ENCODE measurements around the gene IFITM5.
"Not testable (repeated sequence)": the region's sequence is repeated elsewhere in the genome, so short reads cannot be mapped to it uniquely, and the experiment has no call there.

Gene IFITM5

DNA sequence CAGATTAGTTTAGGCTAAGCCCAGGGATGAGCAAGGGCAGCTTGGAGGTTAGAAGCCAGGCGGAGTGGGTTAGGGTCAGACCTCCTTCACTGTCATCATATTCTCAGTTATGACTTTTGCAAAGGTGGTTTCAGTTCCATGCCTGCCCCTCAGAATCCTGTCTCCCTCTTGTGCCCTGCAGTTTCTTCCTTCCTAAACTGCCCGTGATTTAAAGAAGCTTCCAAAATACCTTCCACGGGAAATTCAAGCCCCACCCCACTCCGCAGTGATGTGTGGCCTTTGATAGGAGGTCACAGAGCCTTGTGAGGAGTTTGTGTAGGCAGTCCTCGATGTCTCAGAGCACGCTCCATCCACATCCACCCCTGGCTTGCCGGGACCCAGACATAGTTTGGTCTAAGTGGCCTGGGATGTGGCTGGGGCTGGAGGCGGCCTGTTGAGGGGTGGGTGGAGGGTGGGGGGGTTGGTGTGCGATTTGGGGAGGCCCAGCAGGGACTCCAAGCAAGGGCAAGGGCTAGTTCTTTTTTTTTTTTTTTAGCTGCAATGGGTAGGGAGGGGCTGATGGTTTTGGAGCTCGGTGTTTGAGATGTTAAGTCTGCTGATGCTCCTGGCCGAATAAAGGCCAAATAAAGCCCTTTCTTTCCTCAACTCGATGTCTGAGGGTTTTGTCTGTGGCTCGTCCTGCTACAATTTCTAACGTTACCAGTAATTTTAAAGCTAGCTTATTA, 12.9 kb upstream of the IFITM5 start:
- DNase-seq (ENCODE audit: low spot score) = no peak

DNA sequence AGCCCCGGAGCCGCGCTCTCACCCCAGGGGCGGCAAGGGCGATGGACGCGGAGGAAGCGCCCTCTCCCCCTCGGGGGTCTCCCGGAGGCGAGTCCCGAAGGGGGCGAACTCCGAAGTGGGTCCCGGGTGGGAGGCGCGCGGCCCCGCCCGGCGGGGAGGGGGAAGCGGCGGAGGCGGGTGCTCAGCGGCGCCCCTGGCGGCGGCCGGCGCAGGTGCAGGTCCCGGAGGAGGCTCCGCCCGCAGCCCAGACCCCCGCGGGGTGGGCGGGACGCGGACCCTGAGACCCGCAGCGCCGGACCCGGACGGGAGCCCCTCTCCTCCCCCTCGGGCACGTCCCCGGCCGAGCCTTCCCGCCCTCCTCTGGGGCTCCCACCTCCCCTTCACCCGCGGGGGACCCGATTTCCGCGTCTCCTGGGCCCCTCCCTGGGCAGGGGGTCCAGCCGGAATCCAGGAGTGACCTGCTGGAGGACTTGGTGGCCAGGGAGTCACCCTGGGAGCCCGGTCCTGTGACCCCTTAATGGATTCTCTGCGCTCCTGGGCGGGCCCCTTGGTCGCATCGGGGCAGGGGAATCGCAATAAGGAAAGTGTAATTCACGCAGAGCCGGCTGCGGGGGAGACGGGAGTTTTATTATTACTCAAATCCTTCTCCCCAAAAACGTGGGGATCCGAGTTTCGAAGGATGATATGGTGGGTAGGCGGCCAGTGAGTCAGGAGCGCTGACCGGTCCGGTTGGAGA, 11.9 kb upstream of the IFITM5 start:
- DNase-seq (ENCODE audit: low spot score) = not testable (repeated sequence)

DNA sequence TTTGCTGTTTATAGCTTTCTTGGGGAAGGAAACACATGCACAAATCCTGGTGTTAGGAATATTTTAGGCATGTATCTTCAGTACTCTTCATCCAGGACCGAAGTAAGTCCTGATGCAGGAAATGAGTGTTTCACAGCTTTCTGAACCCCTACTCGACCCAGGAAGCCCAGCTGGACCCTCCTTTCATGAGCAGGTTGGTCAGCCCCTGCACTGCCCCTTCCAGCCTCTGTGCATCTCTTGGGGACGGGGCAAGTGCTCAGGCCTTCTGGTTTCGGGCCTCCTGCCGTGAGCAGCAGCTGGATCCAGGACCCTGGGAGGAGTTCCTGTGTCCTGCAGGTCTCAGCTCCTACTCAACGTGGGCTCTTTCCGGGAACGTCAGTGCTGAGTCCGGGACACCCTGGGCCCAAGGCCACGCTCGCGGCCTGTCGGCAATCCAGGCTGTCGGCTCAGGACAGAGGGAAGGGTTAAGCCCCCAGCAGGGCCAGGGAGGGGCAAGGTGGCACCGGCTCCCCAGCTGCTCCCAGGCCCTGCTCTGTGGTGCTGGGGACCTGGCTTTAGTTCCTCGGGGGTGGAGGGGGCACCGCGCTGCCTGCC, 10.8 kb upstream of the IFITM5 start:
- DNase-seq (ENCODE audit: low spot score) = not testable (repeated sequence)

DNA sequence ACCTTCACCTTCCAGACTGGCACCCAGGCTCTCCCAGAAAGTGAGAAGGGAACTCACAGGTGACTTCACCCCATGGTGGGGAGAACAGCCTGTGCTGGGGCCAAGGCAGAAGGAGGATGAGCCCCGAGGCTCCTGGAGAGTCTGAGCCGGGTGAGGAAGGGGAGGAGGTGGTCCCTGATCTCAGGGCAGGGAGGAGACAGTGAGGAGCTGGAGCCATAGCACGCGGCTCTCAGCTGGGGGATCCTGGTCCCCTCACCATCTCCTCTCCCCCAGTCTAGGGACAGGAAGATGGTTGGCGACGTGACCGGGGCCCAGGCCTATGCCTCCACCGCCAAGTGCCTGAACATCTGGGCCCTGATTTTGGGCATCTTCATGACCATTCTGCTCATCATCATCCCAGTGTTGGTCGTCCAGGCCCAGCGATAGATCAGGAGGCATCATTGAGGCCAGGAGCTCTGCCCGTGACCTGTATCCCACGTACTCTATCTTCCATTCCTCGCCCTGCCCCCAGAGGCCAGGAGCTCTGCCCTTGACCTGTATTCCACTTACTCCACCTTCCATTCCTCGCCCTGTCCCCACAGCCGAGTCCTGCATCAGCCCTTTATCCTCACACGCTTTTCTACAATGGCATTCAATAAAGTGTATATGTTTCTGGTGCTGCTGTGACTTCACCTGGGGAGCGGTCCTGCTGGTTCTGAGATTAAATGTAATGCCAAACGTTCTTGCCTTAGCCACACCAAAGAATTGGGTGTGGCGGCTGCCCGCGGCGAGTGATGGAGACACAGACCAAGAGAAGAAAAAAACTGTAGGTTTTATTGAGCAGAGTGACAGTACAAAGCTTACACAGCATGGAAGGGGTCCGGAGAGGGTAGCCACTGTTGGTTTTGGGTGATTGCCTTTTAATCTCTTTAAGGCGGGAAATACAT, 9.7 kb upstream of the IFITM5 start:
- not testable (repeated sequence) for DNase-seq (ENCODE audit: low spot score)

DNA sequence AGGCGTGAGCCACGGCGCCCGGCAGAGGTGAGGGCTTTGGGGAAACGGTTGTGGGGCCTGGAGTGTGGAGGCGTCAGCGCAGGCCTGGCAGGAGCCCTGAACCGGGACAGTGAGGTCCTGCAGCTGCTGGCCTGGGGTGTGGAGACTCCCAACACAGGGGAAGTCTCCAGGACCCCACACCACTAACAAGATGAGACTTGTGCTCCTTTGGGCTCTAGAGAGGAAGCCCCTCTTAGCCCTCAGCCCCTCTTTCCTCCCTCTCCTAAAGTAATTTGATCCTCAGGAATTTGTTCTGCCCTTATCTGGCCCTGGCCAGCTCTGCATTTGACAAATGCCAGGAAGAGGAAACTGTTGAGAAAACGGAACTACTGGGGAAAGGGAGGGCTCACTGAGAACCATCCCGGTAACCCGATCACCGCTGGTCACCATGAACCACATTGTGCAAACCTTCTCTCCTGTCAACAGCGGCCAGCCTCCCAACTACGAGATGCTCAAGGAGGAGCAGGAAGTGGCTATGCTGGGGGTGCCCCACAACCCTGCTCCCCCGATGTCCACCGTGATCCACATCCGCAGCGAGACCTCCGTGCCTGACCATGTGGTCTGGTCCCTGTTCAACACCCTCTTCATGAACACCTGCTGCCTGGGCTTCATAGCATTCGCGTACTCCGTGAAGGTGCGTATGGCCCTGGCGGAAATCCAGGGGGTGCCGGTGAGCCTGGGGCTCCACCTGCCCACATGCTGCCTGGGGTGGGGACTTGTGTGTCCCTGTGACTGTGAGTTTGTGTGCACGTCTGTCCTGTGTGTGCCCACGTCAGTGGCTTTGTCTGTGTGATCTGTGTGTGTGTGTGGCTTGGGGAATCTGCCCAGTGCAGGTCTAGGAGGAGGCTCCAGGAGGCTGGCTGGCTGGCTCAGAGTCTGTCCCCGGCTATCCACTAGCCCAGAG, 8.7 kb upstream of the IFITM5 start, which contains the start of gene IFITM2:
TSS of gene IFITM2 (plus strand) at position 51 of the 943 bp plus-strand sequence. CDS start at position 428, 377 bp downstream.
- DNase-seq (ENCODE audit: low spot score) = peak; percentile 59

DNA sequence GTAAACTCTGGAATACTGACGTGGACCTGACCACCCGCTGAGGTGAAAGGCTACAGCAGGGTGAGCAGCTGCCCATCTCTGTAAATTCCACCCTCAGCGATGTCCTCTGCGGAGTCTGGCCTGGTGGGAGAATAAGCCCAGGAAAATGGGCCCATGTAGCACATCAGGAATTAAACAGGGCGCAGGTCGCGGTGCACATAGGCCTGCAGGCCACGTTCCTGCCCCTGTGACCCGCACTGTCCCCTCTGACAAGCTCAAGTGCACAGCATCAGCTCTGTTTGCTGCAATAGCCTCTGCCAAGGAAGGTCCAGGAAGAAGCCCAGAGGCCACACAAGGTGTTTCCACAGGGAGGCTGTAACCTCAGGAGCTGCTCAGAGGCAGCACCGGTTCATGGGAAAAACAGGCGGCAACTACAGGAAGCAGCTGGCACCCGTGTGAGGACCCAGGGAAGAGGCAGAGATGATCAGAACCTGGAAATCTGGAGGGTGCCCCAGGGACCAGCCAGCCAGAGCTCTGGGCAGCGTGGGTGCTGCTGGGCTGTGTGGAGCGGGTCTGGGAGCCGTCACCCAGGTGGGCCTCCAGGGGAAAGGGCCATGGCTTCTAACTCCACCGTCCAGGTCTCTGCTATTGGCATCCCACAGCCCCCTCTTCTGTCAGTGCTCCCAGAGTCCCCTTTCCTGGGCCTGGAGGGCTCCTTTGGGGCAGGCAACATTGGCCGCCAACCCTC, 7.5 kb upstream of the IFITM5 start:
- no peak for DNase-seq (ENCODE audit: low spot score)

DNA sequence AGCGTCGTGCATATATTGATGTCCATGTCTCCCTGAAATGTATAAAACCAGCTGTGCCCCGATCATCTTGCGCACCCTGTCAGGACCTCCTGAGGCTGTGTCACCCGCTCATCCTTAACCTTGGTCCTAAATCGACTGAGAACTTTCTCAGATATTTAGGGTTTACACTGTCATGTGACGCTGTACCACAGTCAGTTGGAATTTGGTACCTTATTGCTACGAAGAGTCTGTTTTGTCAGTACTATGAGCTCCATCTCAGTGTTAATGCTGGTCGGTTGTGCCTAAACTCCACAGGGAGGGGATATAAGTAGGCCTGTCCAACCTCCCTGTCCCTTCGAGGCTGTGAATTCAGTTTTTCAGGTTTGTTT, 6.5 kb upstream of the IFITM5 start:
- DNase-seq (ENCODE audit: low spot score) = no peak

DNA sequence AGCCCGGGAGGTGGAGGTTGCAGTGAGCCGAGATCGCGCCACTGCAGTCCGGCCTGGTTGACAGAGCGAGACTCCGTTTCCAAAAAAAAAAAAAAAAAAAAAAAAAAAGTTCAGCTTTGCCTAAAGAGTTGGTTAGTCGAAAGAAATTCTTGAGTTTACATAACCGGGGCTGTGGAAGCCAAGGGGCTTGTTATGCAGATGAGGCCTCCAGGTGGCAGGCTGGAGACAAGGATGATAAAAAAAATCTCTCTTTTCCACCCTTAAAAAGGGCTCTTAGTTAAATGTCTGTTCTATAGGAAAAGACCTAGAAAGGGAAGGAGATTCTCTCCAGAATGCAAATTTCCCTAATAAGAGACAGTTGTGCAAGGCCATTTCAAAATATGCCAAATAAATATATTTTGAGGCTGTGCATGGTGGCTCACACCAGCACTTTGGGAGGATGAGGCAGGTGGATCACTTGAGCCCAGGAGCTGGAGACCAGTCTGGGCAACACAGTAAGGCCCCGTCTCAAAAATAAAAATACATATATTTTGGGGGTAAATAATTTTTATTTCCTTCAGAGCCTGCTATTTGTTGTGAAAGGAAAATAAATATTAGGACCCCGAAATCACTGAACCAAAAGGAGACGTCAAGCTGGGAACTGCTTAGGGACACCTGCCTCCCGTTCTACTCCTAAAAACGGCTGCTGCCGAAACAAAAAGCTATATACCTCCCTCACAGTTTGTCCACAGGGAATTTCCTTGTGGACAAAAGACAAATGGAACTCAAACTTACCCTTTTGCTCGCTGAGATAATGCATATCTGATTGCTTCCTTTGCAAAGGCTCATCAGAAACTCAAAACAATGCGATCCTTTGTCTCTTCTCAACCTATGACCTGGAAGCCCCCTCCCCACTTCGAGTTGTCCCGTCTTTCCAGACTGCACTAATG, 5.9 kb upstream of the IFITM5 start:
- peak; percentile 94 for DNase-seq (ENCODE audit: low spot score)

DNA sequence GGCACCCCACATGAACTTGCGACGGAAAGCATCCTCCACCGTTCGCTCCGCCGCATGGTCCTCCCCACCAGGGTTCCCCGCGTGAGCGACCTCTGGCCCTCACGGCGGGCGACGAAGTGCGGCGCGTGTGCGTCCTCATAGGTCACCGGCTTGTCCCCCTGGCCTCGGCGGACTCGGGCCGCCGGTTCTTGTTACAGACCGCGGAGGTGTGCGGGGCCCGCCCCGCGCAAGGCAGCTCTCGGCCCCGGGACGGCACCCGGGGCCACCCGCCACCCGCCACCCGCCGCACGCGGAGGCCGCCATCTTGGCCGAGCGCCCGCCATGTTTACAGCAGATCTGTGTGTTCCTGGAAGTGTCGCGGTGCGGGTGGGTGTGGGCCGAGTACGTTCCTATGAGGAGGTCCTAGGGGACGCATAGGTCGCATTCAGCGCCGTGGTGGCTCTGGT, 4.8 kb upstream of the IFITM5 start:
- DNase-seq (ENCODE audit: low spot score) = no peak

DNA sequence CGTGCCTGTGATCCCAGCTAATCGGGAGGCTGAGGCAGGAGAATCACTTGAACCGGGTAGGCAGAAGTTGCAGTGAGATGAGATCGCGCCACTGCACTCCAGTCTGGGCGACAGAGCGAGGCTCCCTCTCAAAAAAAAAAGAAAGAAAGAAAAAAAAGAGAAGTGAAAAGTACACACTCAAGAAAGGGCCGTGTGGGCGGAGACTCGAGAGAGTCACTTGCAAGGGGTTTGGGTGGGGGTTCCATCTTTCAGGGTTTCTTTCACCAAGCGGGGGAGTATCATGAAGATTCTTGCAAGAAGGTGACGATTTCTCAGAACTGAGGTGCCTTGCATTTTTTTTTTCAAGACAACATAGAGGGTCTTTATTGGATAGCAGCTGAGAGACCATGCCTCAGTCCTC, 4.0 kb upstream of the IFITM5 start:
- DNase-seq (ENCODE audit: low spot score) = no peak

DNA sequence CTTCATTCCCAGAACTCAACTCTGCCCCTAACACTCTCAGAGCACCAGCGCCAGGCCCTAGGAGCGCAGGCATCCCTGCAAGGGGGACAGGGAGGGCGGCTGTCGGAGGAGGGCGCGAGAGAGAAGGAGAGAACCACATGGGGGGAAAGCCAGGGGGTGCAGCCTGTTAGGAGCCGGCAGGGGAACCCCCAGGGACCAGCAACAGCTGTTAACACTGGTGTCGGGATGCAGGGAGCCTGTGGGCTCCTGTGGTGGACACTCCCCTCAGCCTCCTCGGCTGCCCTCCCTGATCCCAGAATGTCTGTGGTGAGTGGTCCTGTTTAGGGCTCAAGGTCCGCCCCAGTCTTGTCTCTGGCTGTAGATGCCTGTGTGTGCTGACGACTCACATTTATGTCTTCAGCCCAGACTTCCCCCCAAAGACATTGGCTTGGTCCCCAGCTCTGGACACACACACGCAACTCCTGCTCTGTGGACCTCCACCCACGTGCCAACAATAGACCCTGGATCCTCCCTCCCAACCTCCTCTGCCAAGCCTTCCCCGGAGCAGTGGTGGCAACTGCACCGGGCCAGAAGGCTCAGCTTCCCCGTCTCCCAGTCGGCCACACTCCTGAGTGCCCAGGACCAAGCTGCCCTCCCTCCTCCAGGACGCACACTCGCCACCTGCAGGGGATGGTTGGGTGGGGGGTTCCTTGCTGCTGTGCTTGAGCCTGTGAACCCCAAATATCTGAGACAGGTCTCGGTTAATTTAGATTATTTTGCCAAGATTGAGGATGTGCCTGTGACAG, 817 bp upstream of the IFITM5 start:
- no peak for DNase-seq (ENCODE audit: low spot score)

DNA sequence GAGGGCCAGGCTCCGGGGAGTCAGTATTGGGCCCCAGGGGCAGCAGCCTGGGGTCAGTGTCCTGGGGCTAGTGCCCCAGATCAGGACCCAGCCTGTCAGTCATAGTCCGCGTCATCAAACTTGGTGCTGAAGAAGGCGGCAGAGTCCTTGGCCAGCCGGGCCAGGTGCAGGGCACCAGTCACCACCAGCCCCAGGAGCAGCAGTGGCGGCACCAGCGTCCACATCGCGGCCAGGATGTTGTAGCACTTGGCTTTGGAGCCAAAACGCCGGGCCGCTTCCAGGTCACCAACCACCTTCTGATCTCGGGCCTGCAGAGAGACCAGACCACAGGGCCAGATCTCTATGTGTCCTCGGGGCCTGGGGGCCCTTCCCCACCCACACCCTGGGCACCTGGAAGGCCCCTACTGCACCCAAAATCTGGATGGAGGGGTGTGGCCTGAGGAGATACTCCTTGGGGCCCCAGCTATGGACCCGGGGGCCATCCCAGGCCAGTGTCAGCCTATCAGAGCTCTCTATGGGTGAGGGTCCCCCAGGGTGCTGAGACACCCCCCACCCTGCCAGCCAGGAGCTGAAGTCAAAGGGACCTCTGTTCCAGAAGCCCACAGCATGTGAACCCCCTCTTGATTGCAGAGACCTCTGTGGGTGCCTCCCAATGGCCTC, 790 bp downstream of the IFITM5 start:
- no peak for DNase-seq (ENCODE audit: low spot score)

DNA sequence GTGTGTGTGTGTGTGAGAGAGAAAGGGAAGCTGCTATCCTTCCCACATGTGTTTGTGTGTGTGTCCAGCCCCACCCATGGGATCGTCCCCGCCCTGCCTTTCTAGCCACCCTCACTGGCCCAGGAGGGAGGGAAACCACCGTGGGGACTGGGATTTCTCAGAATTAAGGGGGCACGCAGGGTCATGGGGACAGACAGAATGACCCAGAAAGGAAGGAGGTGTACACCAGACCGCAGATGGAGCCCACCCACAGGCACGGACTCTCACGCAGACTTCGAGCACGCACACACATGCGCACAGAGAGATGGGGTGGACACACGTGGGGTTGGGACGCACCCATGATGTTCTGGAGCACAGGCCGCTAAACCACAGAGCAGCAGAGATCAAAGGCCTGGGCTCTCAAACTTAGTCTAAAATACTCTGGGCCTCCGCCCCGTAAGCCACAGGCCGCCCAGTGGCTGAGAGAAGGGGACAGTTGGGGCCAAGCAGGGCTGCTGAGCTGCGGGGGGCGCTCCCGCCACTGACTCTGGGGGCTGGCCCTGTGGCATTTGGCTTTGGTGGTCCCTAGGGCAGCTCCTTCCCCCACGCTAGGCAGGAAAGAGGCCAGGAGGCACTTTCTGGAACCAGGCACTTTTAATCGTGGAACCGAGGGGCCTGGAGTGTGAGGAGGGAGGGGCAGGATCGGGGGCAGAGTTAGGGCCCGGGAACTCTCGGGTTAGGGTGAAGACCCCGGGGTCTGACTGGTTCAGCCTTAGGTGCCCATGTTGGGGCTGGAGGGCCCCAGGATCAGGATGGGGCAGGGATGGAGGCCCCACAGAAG, 1.5 kb downstream of the IFITM5 start:
- no peak for DNase-seq (ENCODE audit: low spot score)

DNA sequence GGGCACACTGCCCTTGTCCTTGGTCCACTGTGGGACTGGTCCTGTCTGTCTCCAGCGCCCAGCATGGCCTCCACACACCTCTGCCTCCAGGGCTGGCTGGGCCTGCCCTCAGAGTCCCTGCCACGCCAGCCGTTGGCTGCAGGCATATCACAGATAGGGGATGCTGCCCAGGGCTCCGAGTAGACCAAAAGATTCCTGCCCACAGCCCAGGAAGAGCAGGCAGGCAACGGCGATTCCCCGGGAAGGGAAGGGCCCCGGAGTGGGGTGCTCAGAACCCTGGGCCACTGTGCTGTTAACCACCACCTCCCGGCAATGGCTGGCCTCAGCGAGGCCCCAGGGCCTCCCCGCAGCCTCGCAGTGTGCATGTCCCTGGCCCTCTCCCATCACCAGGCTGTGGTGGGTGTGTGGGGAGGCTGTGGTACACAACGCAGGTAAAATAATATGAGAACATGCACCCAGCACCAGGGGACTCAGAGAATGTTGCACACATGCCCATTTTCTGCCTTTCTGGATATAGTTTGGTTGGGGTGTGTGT, 2.2 kb downstream of the IFITM5 start:
- no peak for DNase-seq (ENCODE audit: low spot score)

DNA sequence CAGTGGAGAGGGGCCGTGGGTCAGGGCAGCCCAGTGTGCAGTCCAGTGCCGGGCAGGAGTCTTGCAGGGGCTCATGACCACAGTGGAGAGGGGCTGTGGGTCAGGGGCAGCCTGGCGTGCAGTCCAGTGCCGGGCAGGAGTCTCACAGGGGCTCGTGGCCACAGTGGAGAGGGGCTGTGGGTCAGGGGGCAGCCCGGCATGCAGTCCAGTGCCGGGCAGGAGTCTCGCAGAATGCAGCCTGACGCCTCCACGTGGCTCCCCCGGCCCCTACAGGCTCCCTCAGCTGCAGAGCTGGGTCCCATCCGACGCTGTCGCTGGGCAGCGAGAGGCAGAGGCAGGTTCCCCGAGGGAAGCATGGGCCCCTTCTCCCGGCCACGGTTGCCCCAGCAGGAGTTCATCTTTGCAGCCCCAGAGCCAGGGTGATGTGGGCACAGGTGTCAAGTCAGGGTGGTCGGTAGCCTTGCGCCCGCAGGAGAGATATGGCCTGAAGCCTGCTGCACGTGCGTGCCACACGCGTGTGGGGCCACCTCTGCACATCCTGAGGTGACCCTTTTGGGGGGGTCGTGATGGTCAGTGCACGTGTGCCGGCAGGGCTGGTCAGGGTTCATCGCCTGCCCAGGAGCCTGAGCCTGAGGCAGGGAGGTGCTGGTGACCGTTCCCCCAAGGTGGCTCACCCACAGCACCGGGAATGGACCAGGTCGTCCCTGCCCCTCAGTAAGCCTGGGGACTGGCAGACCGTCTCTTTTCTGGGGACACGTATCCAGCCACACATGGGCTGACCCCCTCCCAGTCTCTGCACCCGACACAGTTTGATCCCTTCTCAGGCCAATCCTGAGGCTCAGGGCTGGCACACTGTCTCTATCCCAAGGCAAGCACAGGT, 2.9 kb downstream of the IFITM5 start:
- DNase-seq (ENCODE audit: low spot score) = no peak

All from HuH-7 (cell line).